Measurements from ENCODE around the gene POLR2H.

DNA sequence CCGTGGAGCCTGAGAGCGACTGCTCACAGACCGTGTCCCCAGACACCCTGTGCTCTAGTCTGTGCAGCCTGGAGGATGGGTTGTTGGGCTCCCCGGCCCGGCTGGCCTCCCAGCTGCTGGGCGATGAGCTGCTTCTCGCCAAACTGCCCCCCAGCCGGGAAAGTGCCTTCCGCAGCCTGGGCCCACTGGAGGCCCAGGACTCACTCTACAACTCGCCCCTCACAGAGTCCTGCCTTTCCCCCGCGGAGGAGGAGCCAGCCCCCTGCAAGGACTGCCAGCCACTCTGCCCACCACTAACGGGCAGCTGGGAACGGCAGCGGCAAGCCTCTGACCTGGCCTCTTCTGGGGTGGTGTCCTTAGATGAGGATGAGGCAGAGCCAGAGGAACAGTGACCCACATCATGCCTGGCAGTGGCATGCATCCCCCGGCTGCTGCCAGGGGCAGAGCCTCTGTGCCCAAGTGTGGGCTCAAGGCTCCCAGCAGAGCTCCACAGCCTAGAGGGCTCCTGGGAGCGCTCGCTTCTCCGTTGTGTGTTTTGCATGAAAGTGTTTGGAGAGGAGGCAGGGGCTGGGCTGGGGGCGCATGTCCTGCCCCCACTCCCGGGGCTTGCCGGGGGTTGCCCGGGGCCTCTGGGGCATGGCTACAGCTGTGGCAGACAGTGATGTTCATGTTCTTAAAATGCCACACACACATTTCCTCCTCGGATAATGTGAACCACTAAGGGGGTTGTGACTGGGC, 16.8 kb upstream of the POLR2H start:
- TF ChIP-seq, protein P1, sequence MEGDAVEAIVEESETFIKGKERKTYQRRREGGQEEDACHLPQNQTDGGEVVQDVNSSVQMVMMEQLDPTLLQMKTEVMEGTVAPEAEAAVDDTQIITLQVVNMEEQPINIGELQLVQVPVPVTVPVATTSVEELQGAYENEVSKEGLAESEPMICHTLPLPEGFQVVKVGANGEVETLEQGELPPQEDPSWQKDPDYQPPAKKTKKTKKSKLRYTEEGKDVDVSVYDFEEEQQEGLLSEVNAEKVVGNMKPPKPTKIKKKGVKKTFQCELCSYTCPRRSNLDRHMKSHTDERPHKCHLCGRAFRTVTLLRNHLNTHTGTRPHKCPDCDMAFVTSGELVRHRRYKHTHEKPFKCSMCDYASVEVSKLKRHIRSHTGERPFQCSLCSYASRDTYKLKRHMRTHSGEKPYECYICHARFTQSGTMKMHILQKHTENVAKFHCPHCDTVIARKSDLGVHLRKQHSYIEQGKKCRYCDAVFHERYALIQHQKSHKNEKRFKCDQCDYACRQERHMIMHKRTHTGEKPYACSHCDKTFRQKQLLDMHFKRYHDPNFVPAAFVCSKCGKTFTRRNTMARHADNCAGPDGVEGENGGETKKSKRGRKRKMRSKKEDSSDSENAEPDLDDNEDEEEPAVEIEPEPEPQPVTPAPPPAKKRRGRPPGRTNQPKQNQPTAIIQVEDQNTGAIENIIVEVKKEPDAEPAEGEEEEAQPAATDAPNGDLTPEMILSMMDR (IDR thresholded peaks at IDR 0.05), result no peak
- no peak for TF ChIP-seq EZH2 (IDR thresholded peaks at IDR 0.05; ENCODE audit: borderline replicate concordance, insufficient read depth, low read depth, low read length, poor library complexity, severe bottlenecking)
